Upper lobe of left lung (tissue), 6 donors: ENCODE data around the gene ARHGEF4. TPM values are rescaled to one million over a fixed set of nuclear protein-coding genes. Genes with fewer than 3 reads are reported as not detected.

Experiments used
- ATAC-seq, 2 donors: fragments of 200-7000 bp; cut with Tn5 transposase; one replicate each; pipeline ENCODE4 v1.9.1; 2022; ENCODE audit warnings: mild to moderate bottlenecking in 2 of 2, moderate library complexity in 2 of 2; ENCODE audit not compliant: low FRiP score in 2 of 2
- DNase-seq, 2 donors: peaks; one replicate each; pipeline ENCODE4 v3.0.0-alpha.2; 2019 to 2020
- H3K27ac ChIP-seq, 4 donors: fragments of 200-600 bp; sonication (generic); one replicate each; pipeline ENCODE4 v1.5.1; 2016 to 2019
- H3K27me3 ChIP-seq, 4 donors: fragments of 200-600 bp; sonication (generic); one replicate each; pipeline ENCODE4 v1.5.1; 2017 to 2019
- H3K36me3 ChIP-seq, 4 donors: fragments of 200-600 bp; sonication (generic); one replicate each; pipeline ENCODE4 v1.5.1; 2016 to 2019
- H3K4me1 ChIP-seq, 4 donors: fragments of 200-600 bp; sonication (generic); one replicate each; pipeline ENCODE4 v1.5.1; 2018 to 2019
- H3K4me3 ChIP-seq, 4 donors: fragments of 200-600 bp; sonication (generic); one replicate each; pipeline ENCODE4 v1.5.1; 2017 to 2019; ENCODE audit warnings: mild to moderate bottlenecking in 2 of 4, moderate library complexity in 1 of 4
- H3K9me3 ChIP-seq, 4 donors: fragments of 200-600 bp; sonication (generic); one replicate each; pipeline ENCODE4 v1.5.1; 2018 to 2019
- CTCF ChIP-seq, 6 experiments: fragments of 450-650 bp in 4 of 6; fragments of 200-600 bp in 2 of 6; sonication (generic) in 2 of 6; IDR thresholded peaks; one replicate each; pipeline ENCODE4 v1.5.1; 2016 to 2019; ENCODE audit warnings: antibody characterized with exemption in 6 of 6
- EP300 ChIP-seq, 4 donors: sonication (generic); formaldehyde crosslinking; IDR thresholded peaks; one replicate each; pipeline ENCODE4 v1.5.1; 2017; ENCODE audit warnings: antibody characterized with exemption in 4 of 4, control low read depth in 2 of 4
- POLR2A ChIP-seq, 4 donors: fragments of 450-650 bp; IDR thresholded peaks; one replicate each; pipeline ENCODE4 v1.5.1; 2016 to 2017; ENCODE audit warnings: antibody characterized with exemption in 4 of 4, mild to moderate bottlenecking in 2 of 4
- POLR2AphosphoS5 ChIP-seq, 2 donors: sonication (generic); formaldehyde crosslinking; IDR thresholded peaks; one replicate each; pipeline ENCODE4 v1.5.1; 2017; ENCODE audit warnings: antibody characterized with exemption in 2 of 2
- WGBS, 2 donors: methylation state at CpG; one replicate each; pipeline ENCODE4 v1.1.5; 2017 to 2018; 5-methylcytosine and 5-hydroxymethylcytosine counted together
- total RNA-seq, 6 donors: library from RNA; depleted of rRNA in 4 of 6; stranded (reverse); fragments of >200 nt in 4 of 6; gene quantifications; one replicate each; pipeline versions ENCODE4 v1.1.0 to v1.2.1, GENCODE V29; 2016 to 2021
- donor health status: DM: no; HTN: no; CAD: no; lungs with moderate emphysema.
- donor health status: DM: no; HTN: yes; CAD: no; lungs with severe emphysema.

Gene ARHGEF4
- total RNA-seq, 6 donors from 2014 or later = 10.1 to 101 (median 22.5) TPM

- Histone ChIP-seq H3K36me3 (peaks cover 9 to 24% (median 20%) of the 10 kb centered on the region in 4 donors), H3K27ac (no peak overlapping the region), H3K4me3 (no peak overlapping the region), H3K9me3 (no peaks in the 10 kb centered on the region), H3K27me3 (no peaks in the 10 kb centered on the region), H3K4me1 (peaks cover 0 to 10% (median 5%) of the 10 kb centered on the region in 4 donors)
- DNase-seq (no peak), ATAC-seq (no peak)
- TF ChIP-seq EP300 (IDR thresholded peaks at IDR 0.05) = no peak
- WGBS, 2 donors = 83 to 87% methylated on average over 9 to 18 of the region's 18 CpGs
These were observed 206.7 kb downstream of the ARHGEF4 start for GRCh38 chr2:131043199-131044074.

- H3K27me3 ChIP-seq = no peaks in the 10 kb centered on the region
- no peak overlapping the region for H3K27ac ChIP-seq
- H3K9me3 ChIP-seq = no peaks in the 10 kb centered on the region
- H3K4me1 ChIP-seq = peaks cover 0 to 10% (median 5%) of the 10 kb centered on the region in 4 donors
- WGBS, 2 donors = 87% methylated on average over 17 of the region's 24 CpGs; no CpG with 5 or more reads in 1 of the 2 donors
- H3K36me3 ChIP-seq = peaks cover 12 to 32% (median 28%) of the 10 kb centered on the region in 4 donors
- H3K4me3 ChIP-seq = no peak overlapping the region
- TF ChIP-seq EP300 (IDR thresholded peaks at IDR 0.05) (no peak), POLR2A (IDR thresholded peaks at IDR 0.05) (no peak), CTCF (IDR thresholded peaks at IDR 0.05) (no peak), POLR2AphosphoS5 (IDR thresholded peaks at IDR 0.05) (no peak)
- ATAC-seq = no peak
- peak in 1 of 2 donors; percentile 69 for DNase-seq
These were observed 207.5 kb downstream of the ARHGEF4 start for GRCh38 chr2:131044075-131044756.

DNA sequence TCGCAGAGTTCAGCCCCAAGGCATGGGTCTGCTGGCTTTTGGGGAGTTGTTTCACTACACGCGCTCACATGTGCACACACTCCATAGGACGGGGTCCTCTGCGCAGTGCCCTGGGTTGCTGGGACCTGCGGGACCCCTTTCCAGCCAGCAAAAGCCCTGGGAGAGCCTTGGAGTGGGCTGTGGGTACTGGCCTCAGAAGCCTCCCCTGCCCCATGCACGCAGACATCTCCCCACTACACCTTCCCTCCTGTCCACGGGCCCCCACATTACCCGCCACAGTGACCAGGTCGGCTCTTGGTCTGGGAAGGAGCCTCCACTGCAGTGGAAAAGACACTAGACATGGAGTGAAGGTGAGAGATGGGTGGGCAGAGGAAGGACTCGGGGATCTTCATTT, 208.0 kb downstream of the ARHGEF4 start:
- Histone ChIP-seq H3K9me3 (no peaks in the 10 kb centered on the region), H3K4me3 (no peak overlapping the region), H3K4me1 (peaks cover 0 to 8% (median 5%) of the 10 kb centered on the region in 4 donors), H3K36me3 (peaks cover 14 to 37% (median 32%) of the 10 kb centered on the region in 4 donors), H3K27ac (no peak overlapping the region), H3K27me3 (no peaks in the 10 kb centered on the region)
- DNase-seq (no peak), ATAC-seq (no peak)
- TF ChIP-seq POLR2AphosphoS5 (IDR thresholded peaks at IDR 0.05) = no peak
- TF ChIP-seq EP300 (IDR thresholded peaks at IDR 0.05) = no peak
- TF ChIP-seq POLR2A (IDR thresholded peaks at IDR 0.05) = no peak
- no peak for TF ChIP-seq CTCF (IDR thresholded peaks at IDR 0.05)
- WGBS, 2 donors = 85 to 99% methylated on average over 7 to 11 of the region's 11 CpGs

DNA sequence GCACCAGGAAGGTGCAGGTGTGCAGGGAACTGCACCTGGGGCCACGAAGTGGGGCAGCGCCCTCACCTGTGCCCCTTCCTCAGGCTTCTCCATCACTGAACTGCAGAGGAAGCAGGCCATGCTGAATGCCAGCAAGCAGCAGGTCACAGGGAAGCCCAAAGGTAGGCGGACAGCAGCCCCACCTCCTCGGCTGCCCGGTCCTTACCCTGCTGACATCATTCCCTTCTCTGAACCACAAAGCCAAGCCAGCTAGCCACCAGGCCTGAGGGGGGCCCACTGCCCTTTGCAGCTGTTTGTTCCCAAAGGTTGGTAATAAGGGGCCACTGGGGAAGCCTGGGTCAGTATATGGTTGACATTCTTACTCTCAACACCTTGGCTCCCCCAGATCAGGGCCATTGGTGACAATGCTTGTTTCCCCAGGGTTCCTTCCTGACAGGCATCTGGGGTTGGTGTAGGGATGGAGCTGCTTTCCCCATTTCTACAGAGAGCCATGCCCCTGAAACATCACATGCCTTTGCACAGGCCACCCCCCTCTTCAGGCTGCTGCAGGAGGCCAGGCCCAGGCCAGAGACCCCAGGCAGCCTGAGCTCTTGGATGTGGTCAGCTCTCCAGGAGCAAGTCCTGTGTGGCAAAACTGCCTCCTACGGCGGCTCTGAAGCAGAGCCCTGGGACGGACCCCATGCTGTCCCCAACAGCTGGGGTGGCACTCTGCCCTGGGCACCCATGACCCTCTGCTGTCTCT, 208.7 kb downstream of the ARHGEF4 start:
- Histone ChIP-seq H3K36me3 (peaks cover 14 to 44% (median 39%) of the 10 kb centered on the region in 4 donors), H3K27ac (no peak overlapping the region), H3K27me3 (no peaks in the 10 kb centered on the region), H3K4me3 (no peak overlapping the region), H3K9me3 (no peaks in the 10 kb centered on the region), H3K4me1 (peaks cover 0 to under 1% (median 0%) of the 10 kb centered on the region in 4 donors)
- WGBS, 2 donors = 97% methylated on average over 5 of the region's 8 CpGs; no CpG with 5 or more reads in 1 of the 2 donors
- ATAC-seq (peak in 1 of 2 donors; percentile 2), DNase-seq (no peak)
- TF ChIP-seq POLR2A (IDR thresholded peaks at IDR 0.05) (no peak), CTCF (IDR thresholded peaks at IDR 0.05) (no peak), POLR2AphosphoS5 (IDR thresholded peaks at IDR 0.05) (no peak), EP300 (IDR thresholded peaks at IDR 0.05) (no peak)
